A549 (cell line): ENCODE data around the gene LSM11.

ENCODE experiments used
- CEBPB ChIP-seq, 2 experiments: fragments of >200 bp in 1 of 2; sonication (Bioruptor Twin) in 1 of 2; formaldehyde crosslinking in 1 of 2; IDR thresholded peaks; 2 replicates each; pipeline ENCODE4 v1.6.1; 2012 to 2016
- CTCF ChIP-seq: fragments of >200 bp; sonication (Bioruptor Twin); formaldehyde crosslinking; IDR thresholded peaks from 3 replicates; pipeline ENCODE4 v1.5.1; 2016
- ELK1 ChIP-seq: fragments of 150-350 bp; IDR thresholded peaks from 2 replicates; pipeline ENCODE4 v1.6.1; 2014; ENCODE audit warnings: low read depth, mild to moderate bottlenecking, low read length
- EP300 ChIP-seq, 2 experiments: fragments of >200 bp; sonication (Bioruptor Twin); formaldehyde crosslinking; IDR thresholded peaks; 2 replicates in 1 of 2; 3 replicates in 1 of 2; pipeline ENCODE4 v1.6.1; 2016 to 2017
- KDM5A ChIP-seq: fragments of 200-600 bp; sonication (generic); IDR thresholded peaks from 2 replicates; pipeline ENCODE4 v1.6.1; 2016; ENCODE audit warnings: antibody characterized with exemption, mild to moderate bottlenecking
- MAX ChIP-seq: IDR thresholded peaks from 2 replicates; pipeline ENCODE4 v1.6.1; 2012
- NFE2L2 ChIP-seq: fragments of 150-350 bp; conservative IDR thresholded peaks from 2 replicates; pipeline ENCODE4 v1.6.1; 2014; ENCODE audit warnings: low read length
- NR3C1 ChIP-seq: fragments of >200 bp; sonication (Bioruptor Twin); formaldehyde crosslinking; IDR thresholded peaks from 3 replicates; pipeline ENCODE4 v1.6.1; 2017
- PHF8 ChIP-seq: fragments of 200-600 bp; sonication (generic); IDR thresholded peaks from 2 replicates; pipeline ENCODE4 v1.6.1; 2016; ENCODE audit warnings: low read depth, mild to moderate bottlenecking, antibody characterized with exemption, moderate library complexity, borderline replicate concordance
- POLR2A ChIP-seq: IDR thresholded peaks from 2 replicates; pipeline ENCODE4 v1.6.1; 2012; ENCODE audit warnings: mild to moderate bottlenecking, low read length
- POLR2AphosphoS2 ChIP-seq: conservative IDR thresholded peaks from 2 replicates; pipeline ENCODE4 v1.6.1; 2012; ENCODE audit warnings: low read length, improper control_type of control experiment, inconsistent platforms
- RNF2 ChIP-seq: fragments of 200-600 bp; sonication (generic); IDR thresholded peaks from 2 replicates; pipeline ENCODE4 v1.6.1; 2016; ENCODE audit warnings: low read depth, mild to moderate bottlenecking, antibody characterized with exemption, moderate library complexity, borderline replicate concordance
- ZFP36 ChIP-seq: fragments of 450-650 bp; IDR thresholded peaks from 2 replicates; pipeline ENCODE4 v1.6.1; 2014; ENCODE audit warnings: borderline replicate concordance; ENCODE audit not compliant: partially characterized antibody

- TF ChIP-seq PHF8, result no peak
- no peak for TF ChIP-seq EP300 (IDR thresholded peaks at IDR 0.05)
- TF ChIP-seq POLR2A, result no peak
- no peak for TF ChIP-seq NR3C1
- TF ChIP-seq ZFP36, result no peak
- TF ChIP-seq KDM5A, result no peak
- no peak for TF ChIP-seq ELK1
- TF ChIP-seq RNF2, result no peak
- TF ChIP-seq CTCF, result no peak
- TF ChIP-seq NFE2L2, result no peak
- TF ChIP-seq POLR2AphosphoS2, result no peak
- TF ChIP-seq MAX, result no peak
- TF ChIP-seq CEBPB (IDR thresholded peaks at IDR 0.05), result no peak
These were observed 10.8 kb upstream of the LSM11 start for GRCh38 chr5:157732596-157733262.
